ENCODE measurements around the gene PTGFR.

The PTGFR gene

DNA sequence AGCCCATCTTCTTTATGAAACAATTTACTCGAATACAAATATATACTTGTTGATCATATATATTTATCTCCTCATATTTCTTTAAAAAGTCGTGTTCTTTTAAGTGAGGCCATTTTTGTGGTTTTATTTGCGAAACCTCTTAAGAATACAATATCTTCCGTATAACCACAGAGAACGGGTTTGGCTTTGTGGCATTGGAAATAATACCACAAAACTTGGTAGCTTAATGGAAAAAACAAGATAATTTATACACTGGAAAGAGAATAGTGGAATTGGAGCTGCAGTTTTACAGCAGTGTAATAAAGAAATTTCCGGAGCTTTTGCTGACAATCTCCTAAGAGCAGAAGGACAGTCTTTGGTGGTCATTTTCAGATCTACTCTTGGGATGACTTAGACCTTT is 29.4 kb downstream of the PTGFR start:
- no peak for DNase-seq (ENCODE audit: low read depth)

- DNase-seq (ENCODE audit: low read depth) = no peak
These were observed 30.1 kb downstream of the PTGFR start for GRCh38 chr1:78520843-78521242.

DNA sequence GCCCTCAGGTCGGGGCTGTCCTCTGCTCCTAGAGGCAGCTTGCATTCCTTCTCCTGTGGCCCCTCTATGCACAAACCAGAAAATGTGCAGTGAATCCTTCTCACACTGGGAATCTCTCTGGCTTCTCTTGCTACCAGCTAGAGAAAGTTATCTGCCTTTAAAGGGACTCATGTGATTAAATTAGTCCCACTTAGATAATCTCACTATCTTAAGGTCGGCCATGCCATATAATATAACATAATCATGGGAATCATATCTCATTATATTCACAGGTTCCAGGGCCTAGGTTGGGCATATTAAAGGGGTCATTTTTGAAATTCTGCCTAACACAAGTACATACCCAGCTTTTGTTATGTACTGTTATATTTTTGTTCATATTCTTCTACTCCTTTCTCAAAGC is 31.4 kb downstream of the PTGFR start:
- DNase-seq (ENCODE audit: low read depth) = no peak

- DNase-seq (ENCODE audit: low read depth) = no peak
These were observed 35.7 kb downstream of the PTGFR start for GRCh38 chr1:78526496-78526895.

- DNase-seq (ENCODE audit: low read depth) = no peak
These were observed 36.9 kb downstream of the PTGFR start for GRCh38 chr1:78527706-78528105.

GRCh38 chr1:78533527-78533926 is 42.8 kb downstream of the PTGFR start:
- DNase-seq (ENCODE audit: low read depth) = no peak

DNA sequence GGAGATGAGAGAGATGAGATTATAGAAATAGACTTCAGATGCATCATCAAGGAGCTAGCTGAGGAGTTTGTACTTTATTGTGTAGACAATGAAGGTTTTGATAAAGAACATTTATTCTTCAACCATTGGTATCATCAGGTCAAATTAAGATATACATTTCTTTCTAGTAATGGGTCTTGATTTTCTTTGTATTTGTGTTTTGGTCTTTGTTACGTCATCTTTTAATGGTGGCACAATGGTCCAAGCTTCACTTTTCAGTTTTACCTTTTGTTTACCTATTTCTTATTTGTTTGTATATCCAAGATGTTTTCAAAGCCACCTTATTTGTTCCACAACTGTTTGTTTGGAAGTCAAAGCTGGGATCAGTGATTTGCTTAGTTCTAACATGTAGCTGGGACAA is 44.5 kb downstream of the PTGFR start:
- DNase-seq (ENCODE audit: low read depth) = no peak

GRCh38 chr1:78536427-78536826 is 45.7 kb downstream of the PTGFR start:
- no peak for DNase-seq (ENCODE audit: low read depth)

GRCh38 chr1:78540048-78540447 is 49.3 kb downstream of the PTGFR start:
- no peak for DNase-seq (ENCODE audit: low read depth)

- no peak for DNase-seq (ENCODE audit: low read depth)
These were observed 50.7 kb downstream of the PTGFR start for GRCh38 chr1:78541479-78541878.

- no peak for DNase-seq (ENCODE audit: low read depth)
These were observed 53.3 kb downstream of the PTGFR start for GRCh38 chr1:78543941-78544643.

DNA sequence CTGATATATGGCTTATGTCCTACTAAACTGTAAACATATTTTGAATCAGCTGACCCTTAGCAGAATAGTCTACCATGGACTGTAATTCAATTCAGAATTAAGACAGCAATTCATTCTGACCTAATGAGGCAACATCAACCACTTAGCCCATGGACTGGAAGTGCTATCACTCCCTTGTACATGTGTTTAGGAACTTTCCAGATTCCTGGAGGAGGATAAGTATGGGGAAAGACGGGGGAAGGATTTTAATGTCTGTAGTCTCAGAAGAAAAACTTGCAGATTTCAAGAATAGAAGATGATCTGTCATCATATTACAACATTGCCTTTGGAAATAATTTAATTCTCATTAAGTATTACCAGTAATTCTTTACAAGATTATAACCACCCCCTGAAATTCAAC is 56.3 kb downstream of the PTGFR start:
- no peak for DNase-seq (ENCODE audit: low read depth)

DNA sequence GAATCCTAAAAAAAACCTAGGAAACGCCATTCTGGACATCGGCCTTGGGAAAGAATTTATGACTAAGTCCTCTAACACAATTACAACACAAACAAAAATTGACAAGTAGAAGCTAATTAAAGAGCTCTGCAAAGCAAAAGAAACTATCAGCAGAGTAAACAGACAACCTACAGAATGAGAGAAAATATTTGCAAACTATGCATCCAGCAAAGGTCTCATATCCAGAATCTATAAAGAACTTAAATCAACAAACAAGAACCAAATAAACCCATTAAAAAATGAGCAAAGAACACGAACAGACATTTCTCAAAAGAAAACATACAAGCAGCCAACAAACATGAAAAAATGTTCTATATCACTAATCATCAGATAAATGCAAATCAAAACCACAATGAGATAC is 58.6 kb downstream of the PTGFR start:
- no peak for DNase-seq (ENCODE audit: low read depth)

DNA sequence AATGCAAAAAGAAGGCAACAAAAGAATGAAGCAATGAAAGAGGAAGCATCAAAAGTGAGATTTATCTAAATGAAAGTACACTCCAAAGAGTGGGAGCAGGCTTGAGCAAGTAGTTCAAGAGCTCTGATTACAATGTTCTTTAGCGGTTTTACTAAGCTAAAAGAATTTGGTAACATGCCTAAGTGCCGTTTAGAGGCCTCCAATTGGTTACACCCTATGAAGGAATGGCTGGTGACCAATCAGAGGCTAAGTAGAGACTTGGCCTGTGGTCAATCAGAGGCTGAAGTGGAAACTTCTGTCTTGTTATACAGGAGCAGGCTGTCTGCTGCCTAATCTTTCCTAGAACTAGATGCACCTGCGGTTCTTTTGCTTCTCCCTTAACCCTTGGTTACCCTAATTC is 59.1 kb downstream of the PTGFR start:
- no peak for DNase-seq (ENCODE audit: low read depth)

- no peak for DNase-seq (ENCODE audit: low read depth)
These were observed 63.1 kb downstream of the PTGFR start for GRCh38 chr1:78553859-78554258.

GRCh38 chr1:78554840-78555239 is 64.1 kb downstream of the PTGFR start:
- no peak for DNase-seq (ENCODE audit: low read depth)

DNA sequence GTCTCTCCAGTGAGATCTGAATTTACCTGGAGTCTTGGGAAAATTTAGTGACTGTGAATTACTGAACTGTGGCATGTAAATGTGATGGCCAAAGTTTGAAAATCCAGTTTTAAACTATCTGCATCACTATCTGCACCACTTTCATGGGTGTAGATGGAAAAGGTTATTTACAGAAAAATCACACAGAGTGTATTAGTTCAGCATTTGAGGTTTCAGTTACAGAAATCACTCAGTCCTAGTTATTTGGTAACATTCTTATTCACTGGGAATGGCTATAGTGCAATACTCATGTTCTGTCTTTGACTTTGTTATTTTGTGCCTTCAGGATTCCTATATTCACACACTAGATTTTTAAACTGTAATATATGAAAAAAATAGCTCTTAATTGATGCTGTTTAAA is 68.9 kb downstream of the PTGFR start:
- no peak for DNase-seq (ENCODE audit: low read depth)

- DNase-seq (ENCODE audit: low read depth) = no peak
These were observed 70.0 kb downstream of the PTGFR start for GRCh38 chr1:78560811-78561210.

DNA sequence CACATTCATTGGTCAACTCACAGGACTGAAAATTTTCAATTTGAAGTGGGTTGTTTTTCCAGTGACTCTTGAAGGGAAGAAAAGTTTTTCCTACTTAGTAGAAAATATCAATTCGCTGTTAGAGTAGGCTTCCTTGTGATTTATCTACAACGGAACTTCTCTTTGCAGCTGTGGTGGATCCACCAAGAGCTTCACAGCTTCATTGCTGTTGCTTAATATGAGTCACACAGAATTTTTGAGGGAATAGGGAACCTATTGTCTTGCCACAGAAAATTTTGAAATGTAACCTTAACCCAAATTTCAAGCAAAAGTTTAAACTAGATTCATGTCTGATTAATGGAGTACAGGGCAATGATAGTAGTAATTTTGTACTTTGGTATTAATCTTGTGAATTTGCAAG is 71.1 kb downstream of the PTGFR start:
- no peak for DNase-seq (ENCODE audit: low read depth)

GRCh38 chr1:78565393-78565792 is 74.6 kb downstream of the PTGFR start:
- no peak for DNase-seq (ENCODE audit: low read depth)

DNA sequence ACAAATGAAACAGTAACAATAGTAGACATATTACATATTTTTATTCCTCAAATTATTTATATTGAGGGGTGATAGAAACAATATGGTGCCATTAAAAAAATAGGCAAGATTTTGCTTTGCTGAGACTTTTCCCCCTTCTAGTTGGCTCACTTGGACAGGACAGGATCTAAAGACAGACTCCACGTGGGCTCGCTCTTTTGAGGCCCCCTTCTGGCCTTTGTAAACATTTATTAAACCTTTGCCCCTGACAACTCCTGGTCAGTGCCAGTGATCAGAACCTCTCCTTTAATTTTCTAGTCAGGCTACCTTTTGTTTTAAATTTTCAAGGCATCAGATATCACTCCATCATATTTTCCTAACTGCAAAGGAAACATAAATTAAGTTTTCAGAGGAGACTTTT is 79.8 kb downstream of the PTGFR start:
- no peak for DNase-seq (ENCODE audit: low read depth)

DNA sequence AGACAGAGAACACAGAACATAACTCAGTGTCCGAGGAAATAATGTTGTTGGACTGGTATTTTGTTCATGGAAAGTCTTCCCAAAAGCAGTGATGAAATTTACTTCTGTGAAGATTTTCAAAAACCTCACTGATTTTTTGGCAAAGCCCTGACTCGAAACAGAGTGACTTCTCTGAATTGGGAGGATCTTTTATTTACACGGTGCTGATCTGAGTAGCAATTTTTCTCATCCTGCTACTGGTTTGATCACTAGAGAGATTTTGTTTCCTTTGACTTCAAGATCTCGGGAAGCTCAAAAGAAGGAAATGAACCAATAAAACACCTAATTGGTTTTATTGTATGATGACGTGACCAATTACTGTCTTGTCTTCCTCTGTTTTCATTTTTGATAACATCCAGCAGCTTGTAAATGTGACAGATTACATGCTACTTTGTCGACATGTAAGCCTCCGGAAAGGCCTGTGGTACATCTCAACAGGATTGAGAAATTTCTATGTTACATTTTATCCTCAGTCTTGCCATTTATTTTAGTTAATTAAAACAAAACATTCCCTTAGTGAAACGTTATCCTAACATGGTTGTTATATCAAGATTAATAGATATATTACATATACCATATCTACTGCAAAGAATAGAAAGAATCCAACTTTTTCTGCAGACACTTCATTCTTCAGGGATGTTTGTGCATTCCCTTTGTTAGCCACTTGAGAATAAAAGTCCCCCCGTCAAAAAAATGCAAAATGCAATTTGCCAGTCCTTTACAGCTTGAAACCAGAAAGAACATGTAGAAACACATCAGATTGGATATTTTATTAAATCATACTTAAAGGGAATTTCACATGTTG is 86.7 kb downstream of the PTGFR start:
- DNase-seq (ENCODE audit: low read depth) = no peak

GRCh38 chr1:78586572-78586971 is 95.8 kb downstream of the PTGFR start:
- no peak for DNase-seq (ENCODE audit: low read depth)

DNA sequence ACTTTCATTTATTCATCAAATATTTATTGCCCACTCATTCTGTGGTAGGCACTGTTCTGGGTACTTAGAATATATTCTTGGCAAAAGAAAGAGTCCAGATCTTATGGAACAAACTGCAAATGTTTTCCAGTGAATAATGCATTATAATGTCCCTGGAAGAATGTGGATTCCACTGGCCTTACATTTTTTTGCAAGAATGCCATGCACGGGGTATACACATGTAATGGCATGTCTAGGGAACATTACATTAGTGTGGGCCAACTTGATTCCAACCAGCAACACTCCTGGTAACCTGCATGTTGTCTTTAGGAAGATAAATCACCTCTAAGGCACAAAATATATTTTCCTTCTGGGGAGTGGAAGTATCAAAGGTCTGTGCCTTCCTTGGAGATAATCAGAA is 96.4 kb downstream of the PTGFR start:
- no peak for DNase-seq (ENCODE audit: low read depth)
